Loucy (cell line): ENCODE results near the gene ZKSCAN8.
"Not testable (repeated sequence)": the region's sequence is repeated elsewhere in the genome, so short reads cannot be mapped to it uniquely, and the experiment has no call there.

Experiments
- CTCF ChIP-seq: fragments of 200-600 bp; sonication (generic); conservative IDR thresholded peaks from 2 replicates; pipeline ENCODE4 v1.5.1; 2014; ENCODE audit warnings: mild to moderate bottlenecking, antibody characterized with exemption, low read length
- EZH2phosphoT487 ChIP-seq: fragments of 200-600 bp; IDR thresholded peaks from 2 replicates; pipeline ENCODE4 v1.6.1; 2018; ENCODE audit warnings: antibody characterized with exemption, mild to moderate bottlenecking, moderate library complexity, borderline replicate concordance

DNA sequence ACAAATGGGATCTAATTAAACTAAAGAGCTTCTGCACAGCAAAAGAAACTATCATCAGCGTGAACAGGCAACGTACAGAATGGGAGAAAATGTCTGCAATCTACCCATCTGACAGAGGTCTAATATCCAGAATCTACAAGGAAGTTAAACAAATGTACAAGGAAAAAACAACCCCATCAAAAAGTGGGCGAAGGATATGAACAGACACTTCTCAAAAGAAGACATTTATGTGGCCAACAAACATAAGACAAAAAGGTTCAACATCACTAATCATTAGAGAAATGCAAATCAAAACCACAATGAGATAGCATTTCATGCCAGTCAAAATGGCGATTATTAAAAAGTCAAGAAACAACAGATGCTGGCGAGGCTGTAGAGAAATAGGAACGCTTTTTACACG lies 39.5 kb upstream of the ZKSCAN8 start:
- not testable (repeated sequence) for TF ChIP-seq CTCF, EZH2phosphoT487
